Tongue (tissue), 2 donors: Measurements from ENCODE around the gene EID2B. TPM values are rescaled to one million over a fixed set of nuclear protein-coding genes. Genes with fewer than 3 reads are reported as not detected.

Experiments used
- DNase-seq: peaks from one replicate; pipeline ENCODE4 v3.0.0-alpha.2; 2015
- total RNA-seq: library from RNA; depleted of rRNA; stranded (reverse); fragments of >200 nt; gene quantifications from one replicate; pipeline ENCODE4 v1.2.3, GENCODE V29; 2014

The EID2B gene, protein sequence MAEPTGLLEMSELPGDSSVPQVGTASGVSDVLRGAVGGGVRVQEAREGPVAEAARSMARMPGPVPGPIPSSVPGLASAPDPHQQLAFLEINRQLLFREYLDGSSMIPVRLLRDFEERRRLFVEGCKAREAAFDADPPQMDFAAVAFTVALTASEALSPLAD
- 5.0 TPM for total RNA-seq

- DNase-seq = peak; percentile 99
These were observed at the start of gene EID2B for GRCh38 chr19:39532233-39533002. TSS of gene EID2B (minus strand) at chr19:39532852. CDS start at chr19:39532802, 50 bp downstream.

GRCh38 chr19:39582442-39582841 is 49.8 kb upstream of the EID2B start:
- no peak for DNase-seq

GRCh38 chr19:39568604-39569003 is 36.0 kb upstream of the EID2B start:
- DNase-seq = no peak

GRCh38 chr19:39566064-39566463 is 33.4 kb upstream of the EID2B start:
- DNase-seq = no peak

- no peak for DNase-seq
These were observed 30.8 kb upstream of the EID2B start for GRCh38 chr19:39563408-39563807.

- DNase-seq = no peak
These were observed 26.0 kb upstream of the EID2B start for GRCh38 chr19:39558624-39559117.

DNA sequence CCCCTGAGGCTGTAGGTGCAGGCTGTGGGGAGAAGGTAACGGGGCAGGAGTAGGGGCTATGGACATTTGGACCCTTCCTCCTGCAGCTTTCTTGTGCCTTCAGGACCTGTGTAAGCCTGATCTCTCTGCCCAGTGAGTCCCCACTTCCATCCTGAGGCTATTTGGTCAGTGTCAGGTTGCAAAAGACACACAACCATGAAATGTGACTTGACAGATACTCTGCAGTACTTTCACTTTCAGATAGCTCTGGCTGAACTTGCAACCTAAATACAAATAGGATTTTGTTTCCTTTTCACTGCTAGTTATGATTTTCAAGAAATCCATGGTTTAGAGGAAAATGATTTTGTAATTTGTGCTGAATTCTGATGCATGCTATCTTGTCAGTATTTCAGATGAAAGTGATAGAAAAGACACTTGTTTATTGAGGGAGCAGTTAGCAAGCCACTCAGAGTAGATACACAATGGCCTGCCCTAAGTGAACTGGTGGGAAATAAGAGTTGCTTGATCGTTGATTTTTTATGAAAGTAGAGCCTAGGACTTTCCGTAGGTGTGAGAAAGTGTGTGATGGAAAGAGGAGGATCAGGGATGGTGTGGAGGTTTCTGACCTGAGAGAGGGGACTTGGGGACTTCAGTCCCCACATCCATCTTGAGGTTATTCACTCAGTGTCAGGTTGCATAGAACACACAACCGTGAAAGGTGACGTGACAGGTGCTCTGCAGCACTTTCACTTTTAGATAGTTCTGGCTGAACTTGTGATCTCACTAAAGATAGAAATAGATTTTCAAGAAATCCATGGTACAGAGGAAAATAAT is 25.4 kb upstream of the EID2B start:
- DNase-seq = no peak

DNA sequence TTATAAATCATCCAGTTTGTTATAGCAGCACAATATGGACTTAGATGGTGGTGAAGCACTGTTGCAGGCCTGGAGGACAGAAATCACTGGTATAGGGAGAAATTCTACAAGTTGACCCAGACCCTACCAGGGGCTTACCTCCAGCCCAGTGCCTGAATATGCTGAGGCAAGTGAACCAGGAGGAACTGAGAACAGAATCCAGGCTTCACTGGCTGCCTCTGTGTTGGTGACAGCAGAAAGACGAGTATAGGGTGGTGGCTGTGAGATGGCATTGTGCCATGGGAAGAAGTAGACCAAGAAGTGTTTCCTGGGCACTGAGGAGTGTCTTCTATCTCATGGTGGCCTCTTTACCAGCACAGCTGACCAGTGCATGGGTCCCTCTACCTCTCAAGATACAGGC is 23.2 kb upstream of the EID2B start:
- DNase-seq = no peak

GRCh38 chr19:39554701-39555311 is 22.2 kb upstream of the EID2B start:
- no peak for DNase-seq

DNA sequence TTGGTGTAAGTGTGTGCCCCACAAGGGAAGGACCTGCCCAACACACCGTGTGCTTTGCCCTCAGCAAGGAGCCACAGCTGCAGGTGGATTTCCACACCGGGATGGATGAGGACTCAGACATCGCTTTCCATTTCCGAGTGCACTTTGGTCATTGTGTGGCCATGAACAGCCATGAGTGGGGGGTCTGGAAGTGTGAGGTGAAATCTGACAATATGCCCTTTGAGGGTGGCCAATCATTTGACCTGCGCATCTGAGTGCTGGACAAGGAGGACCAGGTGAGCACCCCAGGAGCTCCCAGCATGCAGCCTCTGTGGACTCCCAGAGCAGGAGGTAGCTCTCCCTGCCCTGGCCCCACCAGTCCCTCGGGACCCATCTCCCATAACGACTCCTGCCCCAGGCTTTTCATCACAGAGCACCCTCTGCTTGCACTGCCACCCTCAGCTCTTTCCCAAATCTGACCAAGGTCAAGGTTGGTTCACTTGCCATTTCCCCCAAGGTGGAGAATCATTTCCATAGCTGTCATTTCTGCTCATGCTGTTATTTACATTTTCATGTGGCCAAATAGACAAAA is 20.5 kb upstream of the EID2B start:
- DNase-seq = no peak

- no peak for DNase-seq
These were observed 17.5 kb upstream of the EID2B start for GRCh38 chr19:39550197-39550596.

GRCh38 chr19:39546599-39546998 is 13.9 kb upstream of the EID2B start:
- no peak for DNase-seq

DNA sequence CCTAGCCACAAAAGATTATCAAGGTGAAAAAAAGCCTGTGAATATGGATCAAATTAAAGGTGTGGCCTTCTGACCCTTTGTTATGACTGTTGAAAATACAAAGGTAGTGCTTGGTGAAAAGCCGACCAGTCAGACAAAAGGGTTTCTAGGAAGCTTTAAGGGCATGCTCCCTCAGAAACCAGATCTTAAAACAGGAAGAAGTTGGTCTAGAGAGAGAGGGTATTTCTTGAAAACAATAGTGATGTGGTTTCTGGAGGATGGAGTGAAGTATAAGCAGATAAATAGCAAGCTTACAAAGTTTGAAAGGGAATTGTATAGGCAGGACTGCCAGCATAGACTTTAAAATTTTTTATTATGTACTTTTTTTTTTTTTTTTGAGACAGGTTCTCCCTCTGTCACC is 12.3 kb upstream of the EID2B start:
- no peak for DNase-seq

GRCh38 chr19:39544226-39544903 is 11.7 kb upstream of the EID2B start:
- DNase-seq = no peak

DNA sequence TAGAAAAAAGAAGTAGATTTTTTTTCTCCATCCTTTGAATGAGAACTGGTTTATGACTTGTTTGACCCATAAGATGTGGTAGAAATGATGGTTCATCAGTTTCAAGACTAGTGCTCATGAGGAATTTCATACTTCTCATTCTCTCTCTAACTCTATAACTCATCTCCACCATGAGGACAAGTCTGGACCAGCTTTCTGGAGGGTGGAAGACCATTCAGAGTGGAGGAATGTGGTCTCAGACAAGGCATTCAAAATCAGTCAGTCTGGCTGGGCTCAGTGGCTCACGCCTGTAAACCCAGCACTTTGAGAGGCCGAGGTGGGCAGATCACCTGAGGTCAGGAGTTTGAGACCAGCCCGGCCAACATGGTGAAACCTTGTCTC is 10.8 kb upstream of the EID2B start:
- DNase-seq = no peak

- no peak for DNase-seq
These were observed 9.6 kb upstream of the EID2B start for GRCh38 chr19:39542206-39542605.

- no peak for DNase-seq
These were observed 7.7 kb upstream of the EID2B start for GRCh38 chr19:39540333-39540673.

GRCh38 chr19:39539518-39540332 is 7.1 kb upstream of the EID2B start, which contains the start of gene EID2:
TSS of gene EID2 (minus strand) at chr19:39540161. CDS start at chr19:39540079, 82 bp downstream.
- DNase-seq = peak; percentile 98

- DNase-seq = no peak
These were observed 6.5 kb upstream of the EID2B start for GRCh38 chr19:39539165-39539517.

DNA sequence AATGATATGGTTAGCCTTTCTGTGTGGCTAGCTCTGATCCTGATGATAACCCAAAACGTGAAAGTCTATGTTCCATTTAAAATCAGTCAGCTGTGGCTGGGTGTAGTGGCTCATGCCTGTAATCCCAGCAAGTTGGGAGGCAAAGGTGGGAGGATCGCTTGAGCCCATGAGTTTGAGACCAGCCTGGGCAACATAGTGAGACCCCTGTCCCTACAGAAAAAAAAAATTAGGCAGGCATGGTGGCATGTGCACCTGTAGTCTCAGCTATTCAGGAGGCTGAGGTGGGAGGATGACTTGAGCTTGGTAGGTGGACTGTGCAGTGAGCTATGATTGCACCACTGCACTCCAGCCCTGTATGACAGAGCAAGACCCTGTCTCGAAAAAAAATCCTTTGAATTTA is 1.1 kb upstream of the EID2B start:
- no peak for DNase-seq

GRCh38 chr19:39533003-39533512 is 406 bp upstream of the EID2B start:
- no peak for DNase-seq
